Measurements from ENCODE around the gene ADAMTS8.
"Not testable (repeated sequence)": the region's sequence is repeated elsewhere in the genome, so short reads cannot be mapped to it uniquely, and the experiment has no call there.

The ADAMTS8 gene

GRCh38 chr11:130459521-130459920 lies 31.1 kb upstream of the ADAMTS8 start:
- no peak for DNase-seq

GRCh38 chr11:130458410-130458729 lies 30.0 kb upstream of the ADAMTS8 start:
- no peak for DNase-seq

- DNase-seq: no peak
Measured at GRCh38 chr11:130457623-130458409, 29.4 kb upstream of the ADAMTS8 start.

DNA sequence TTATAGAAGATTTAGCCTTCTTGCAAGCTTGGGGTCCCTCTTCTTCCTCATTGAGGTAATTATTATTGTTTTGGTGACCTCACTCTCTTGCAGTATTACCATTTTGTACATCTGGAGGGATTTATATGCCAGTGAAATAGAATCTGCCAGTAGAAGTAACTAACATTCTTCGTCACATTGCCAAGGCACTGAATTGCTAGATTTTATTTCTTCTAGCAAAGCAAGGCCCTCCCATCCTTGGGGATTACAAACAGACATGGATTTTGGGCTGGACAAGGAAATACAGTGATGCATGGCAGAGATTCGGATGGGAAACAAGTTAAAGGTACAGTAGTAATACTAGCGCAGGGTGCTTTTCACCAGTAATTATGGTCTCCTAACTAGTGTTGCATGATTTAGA lies 27.9 kb upstream of the ADAMTS8 start:
- no peak for DNase-seq

DNA sequence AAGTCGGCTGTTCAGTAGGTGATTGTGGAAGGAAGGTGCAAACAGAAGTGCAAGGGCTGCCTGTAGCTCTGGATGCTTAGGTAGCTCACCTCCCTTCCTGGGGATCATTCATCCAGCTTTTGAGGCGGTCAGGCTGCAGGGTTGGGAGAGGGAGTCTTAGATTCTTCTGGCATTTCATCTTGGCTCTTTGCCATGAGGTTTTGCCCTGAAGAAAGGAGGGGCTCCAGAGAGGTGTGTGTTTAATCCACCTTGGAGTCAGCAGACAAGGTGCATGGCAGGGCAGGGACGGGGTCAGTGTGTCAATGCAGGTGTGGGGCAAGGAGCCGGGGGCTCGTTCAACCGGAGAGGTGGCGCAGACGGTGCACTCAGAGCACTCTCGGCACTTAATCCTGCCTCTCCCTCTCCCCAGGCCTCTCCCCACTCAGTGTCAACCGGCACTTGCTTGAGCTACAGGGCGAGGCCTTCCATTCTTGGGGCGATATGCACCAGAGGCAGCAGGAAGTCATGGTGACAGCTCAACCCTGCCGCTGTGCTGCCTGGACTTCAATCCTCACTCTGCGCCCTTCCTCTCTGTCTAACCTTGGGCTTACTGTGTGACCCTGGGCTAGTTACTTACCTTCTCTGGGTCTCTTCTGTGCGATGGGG lies 27.2 kb upstream of the ADAMTS8 start:
- DNase-seq: no peak

- DNase-seq: no peak
Measured at GRCh38 chr11:130454491-130455252, 26.3 kb upstream of the ADAMTS8 start.

GRCh38 chr11:130452940-130453339 lies 24.5 kb upstream of the ADAMTS8 start:
- no peak for DNase-seq

DNA sequence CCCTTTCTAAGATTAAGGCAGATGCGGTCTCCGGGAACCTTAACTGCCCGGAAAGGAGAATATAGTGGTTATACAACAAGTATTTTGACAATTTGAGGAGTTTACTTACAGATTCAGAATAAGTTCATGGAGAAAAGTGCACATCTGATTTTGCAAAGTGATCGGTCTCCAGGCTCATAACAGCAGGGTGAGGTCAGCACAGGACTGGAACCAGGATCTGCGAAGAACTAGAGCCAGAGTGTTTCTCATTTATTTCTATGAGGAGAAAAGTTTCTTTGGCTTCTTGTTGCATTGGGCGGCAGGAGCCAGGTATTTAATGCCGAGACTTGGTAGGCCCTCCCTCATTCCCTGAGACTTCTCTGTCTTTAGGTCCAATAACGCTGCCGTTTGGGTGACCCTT lies 23.8 kb upstream of the ADAMTS8 start:
- DNase-seq: no peak

DNA sequence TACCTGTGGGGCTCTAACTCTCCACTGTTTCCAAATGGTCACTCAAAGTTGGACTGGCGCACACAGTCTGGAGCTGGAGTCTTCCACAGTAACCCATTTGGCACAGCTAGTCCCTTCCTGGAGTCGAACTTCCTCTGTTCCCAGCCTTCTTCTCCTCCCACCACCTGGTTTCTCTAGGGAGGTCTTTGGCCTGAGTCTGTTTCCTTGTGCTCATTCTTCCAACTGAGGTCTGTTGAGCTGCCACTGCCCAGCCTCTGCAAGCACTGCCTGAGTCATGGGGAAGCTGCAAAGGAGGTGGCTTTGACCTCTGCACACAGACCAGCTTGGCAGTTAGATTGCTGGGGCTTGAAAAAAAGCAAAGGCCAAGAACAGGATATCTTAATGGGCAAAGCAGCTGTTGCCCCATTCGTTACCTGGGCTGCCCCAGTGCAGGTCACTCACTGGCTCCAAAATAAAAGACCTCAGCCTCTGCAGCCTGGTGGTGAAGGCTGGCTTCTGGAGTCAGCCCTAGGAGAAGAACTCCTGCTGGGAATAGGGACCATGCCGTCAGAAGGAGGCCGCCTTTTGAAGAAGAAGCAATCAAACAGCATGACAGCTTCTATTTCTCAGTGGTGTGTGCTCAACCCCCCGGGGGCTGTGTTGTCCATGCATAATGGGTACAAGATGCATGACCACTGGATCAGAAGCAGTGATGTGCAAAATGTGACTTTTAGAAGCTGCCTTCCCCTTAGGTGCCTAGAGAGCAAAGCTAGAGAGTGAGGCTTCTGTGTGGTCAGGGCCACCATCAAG lies 23.0 kb upstream of the ADAMTS8 start:
- DNase-seq: no peak

GRCh38 chr11:130449996-130450769 lies 21.8 kb upstream of the ADAMTS8 start:
- DNase-seq: no peak

DNA sequence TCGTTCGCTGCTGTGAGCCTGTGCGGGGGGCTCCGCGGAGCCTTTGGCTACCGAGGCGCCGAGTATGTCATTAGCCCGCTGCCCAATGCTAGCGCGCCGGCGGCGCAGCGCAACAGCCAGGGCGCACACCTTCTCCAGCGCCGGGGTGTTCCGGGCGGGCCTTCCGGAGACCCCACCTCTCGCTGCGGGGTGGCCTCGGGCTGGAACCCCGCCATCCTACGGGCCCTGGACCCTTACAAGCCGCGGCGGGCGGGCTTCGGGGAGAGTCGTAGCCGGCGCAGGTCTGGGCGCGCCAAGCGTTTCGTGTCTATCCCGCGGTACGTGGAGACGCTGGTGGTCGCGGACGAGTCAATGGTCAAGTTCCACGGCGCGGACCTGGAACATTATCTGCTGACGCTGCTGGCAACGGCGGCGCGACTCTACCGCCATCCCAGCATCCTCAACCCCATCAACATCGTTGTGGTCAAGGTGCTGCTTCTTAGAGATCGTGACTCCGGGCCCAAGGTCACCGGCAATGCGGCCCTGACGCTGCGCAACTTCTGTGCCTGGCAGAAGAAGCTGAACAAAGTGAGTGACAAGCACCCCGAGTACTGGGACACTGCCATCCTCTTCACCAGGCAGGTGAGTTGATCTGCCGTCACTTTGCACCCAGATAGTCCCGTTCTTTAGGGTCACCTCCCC lies 21.0 kb upstream of the ADAMTS8 start:
- no peak for DNase-seq

DNA sequence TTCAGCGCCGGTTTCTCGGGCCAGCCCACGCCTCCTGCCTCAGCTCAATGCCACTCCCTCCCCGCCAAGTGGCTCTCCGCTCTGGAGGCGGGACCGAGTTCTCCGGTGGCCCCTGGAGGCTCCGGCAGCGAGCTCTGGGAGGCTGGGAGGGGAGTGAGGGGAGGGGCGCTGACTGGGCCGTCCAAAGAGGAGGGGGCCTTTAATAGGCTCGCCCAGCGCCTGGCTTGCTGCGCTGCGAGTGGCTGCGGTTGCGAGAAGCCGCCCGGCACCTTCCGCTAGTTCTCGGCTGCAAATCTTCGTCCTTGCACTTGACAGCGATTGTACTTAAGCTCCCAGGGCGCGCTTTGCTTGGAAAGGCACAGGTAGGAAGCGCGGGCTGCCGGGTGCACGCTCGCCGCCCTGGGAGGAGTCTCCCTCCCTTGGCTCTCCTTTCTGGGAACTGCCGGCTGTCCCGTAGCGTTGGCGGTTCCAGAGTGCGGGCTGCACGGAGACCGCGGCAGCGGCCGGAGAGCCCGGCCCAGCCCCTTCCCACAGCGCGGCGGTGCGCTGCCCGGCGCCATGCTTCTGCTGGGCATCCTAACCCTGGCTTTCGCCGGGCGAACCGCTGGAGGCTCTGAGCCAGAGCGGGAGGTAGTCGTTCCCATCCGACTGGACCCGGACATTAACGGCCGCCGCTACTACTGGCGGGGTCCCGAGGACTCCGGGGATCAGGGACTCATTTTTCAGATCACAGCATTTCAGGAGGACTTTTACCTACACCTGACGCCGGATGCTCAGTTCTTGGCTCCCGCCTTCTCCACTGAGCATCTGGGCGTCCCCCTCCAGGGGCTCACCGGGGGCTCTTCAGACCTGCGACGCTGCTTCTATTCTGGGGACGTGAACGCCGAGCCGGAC lies 20.3 kb upstream of the ADAMTS8 start, which contains the start of gene ADAMTS15:
Gene ADAMTS15, plus strand, starts transcription at position 230 of the 894 bp plus-strand sequence. Its CDS starts 329 bp downstream, at position 559.
- peak; percentile 68 for DNase-seq

GRCh38 chr11:130448039-130448415 lies 19.6 kb upstream of the ADAMTS8 start:
- no peak for DNase-seq

GRCh38 chr11:130445788-130446187 lies 17.4 kb upstream of the ADAMTS8 start:
- no peak for DNase-seq

DNA sequence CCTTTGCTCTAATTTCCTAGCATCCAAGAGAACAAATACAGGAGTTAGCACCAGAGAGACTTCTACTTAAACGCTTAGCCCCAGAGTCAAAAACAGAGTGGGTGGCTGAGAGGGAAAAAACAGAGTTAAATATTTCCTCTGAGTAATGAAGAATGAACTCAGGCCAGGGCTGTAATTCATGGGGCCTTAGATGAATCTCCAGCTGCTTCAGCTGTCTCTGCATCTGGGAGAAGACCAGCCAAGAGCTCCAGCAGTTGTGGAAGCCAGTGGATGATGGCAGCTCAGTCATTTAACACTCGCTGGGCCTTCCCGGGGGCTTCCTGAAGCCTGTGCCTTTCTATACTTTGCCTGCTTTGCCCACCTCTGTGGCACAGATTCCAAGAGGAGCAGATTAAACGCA lies 14.3 kb upstream of the ADAMTS8 start:
- DNase-seq: no peak

- DNase-seq: no peak
Measured at GRCh38 chr11:130441719-130442118, 13.3 kb upstream of the ADAMTS8 start.

- DNase-seq: no peak
Measured at GRCh38 chr11:130439876-130440275, 11.5 kb upstream of the ADAMTS8 start.

GRCh38 chr11:130439160-130439519 lies 10.7 kb upstream of the ADAMTS8 start:
- no peak for DNase-seq

DNA sequence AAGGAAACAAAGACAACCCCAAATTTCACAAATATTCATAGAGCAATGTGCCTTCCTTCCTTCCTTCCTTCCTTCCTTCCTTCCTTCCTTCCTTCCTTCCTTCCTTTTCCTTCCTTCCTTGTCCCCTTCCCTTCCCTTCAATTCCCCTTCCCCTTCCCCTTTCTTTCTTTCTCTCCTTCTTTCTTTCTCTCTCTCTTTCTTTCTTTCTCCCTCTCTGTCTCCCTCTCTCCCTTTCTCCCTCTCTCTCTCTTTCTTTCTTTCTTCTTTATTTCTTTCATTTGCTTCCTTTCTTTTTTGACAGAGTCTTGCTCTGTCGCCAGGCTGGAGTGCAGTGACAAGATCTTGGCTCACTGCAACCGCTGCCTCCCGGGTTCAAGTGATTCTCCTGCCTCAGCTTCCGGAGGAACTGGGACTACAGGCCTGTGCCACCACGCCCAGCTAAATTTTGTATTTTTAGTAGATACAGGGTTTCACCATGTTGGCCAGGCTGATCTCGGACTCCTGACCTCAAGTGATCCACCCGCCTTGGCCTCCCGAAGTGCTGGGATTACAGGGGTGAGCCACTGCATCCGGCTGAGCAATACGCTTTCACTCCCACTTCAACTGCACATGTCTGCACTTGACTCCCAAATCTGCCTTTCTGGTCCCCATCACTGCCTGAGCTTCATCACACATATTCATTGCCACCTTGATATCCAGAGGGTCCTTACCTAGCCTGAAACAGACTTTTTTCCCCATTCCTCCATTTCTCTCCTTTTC lies 10.2 kb upstream of the ADAMTS8 start:
- not testable (repeated sequence) for DNase-seq

GRCh38 chr11:130437848-130438247 lies 9.4 kb upstream of the ADAMTS8 start:
- DNase-seq: no peak

Data from stimulated activated CD8-positive, alpha-beta memory T cell treated with anti-CD3 and anti-CD28 coated beads, Interleukin-4, amount 100 ng/mL, for 48 hours (primary cell).